ENCODE data around the gene RNF212B.
"Not testable (repeated sequence)": the region's sequence is repeated elsewhere in the genome, so short reads cannot be mapped to it uniquely, and the experiment has no call there.

Gene RNF212B

DNA sequence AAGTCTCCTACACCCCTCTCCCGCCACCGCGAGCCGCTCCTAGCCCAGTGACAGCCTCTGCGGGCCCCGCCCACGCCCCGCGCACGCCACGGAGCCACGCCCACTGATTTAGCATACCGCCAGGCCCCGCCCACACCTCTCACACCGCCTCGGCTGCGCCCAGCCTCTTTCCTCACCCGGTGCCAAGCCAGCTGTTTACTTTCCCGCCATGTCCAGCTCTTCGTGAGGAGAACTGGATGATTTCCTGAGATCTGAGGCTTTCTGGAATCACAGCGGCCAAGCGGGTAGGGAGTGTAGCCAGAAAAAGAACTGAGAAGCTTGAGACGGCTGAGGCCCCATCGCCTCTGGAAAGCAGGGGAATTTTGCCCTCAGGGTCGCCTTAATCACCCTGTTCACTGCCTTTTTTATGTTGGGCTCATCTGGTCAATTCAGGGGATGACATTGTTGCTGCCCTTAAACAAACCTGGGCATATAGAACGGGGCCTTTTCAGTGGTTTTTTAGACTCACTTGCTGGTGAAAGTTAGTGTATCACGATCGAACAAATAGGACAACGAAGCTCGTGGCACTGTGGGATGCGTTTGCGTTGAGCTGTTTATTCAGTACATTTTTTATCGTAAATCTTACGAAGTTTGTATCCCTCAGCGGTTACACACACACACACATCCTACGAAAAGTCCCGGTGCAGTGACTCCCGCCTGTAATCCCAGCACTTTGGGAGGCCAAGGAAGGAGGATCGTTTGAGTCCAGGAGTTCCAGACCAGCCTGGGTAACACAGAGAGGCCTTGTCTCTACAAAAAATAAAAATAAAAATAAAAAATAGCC is at the start of gene RNF212B:
Gene RNF212B, plus strand, starts transcription at position 165 of the 823 bp plus-strand sequence. CDS start 2,410 bp downstream, outside the sequence.
- DNase-seq (ENCODE audit: low read depth in 2 of 2) = peak; percentile 83 to 88

- no peak for DNase-seq (ENCODE audit: low read depth in 2 of 2)
Measured at GRCh38 chr14:23193432-23193831, 44.3 kb upstream of the RNF212B start.

GRCh38 chr14:23195552-23196101 is 42.1 kb upstream of the RNF212B start:
- no peak for DNase-seq (ENCODE audit: low read depth in 2 of 2)

DNA sequence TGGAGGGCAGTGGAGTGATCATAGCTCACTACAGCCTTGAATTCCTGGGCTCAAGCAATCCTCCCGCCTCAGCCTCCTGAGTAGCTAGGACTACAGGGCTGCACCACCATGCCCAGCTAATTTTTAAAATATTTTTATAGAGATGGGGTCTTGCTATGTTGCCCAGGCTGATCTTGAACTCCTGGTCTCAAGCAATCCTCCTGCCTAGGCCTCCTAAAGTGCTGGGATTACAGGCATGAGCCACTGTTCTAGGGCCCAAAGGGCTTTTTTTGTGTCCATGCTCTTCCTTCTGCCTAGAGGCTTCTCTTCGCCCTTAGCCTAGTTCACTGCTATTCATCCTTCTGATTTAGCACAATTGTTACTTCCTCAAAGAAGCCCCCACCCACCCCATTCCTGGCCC is 41.2 kb upstream of the RNF212B start:
- DNase-seq (ENCODE audit: low read depth in 2 of 2) = not testable (repeated sequence)

- DNase-seq (ENCODE audit: low read depth in 2 of 2) = not testable (repeated sequence)
Measured at GRCh38 chr14:23199141-23199540, 38.6 kb upstream of the RNF212B start.

DNA sequence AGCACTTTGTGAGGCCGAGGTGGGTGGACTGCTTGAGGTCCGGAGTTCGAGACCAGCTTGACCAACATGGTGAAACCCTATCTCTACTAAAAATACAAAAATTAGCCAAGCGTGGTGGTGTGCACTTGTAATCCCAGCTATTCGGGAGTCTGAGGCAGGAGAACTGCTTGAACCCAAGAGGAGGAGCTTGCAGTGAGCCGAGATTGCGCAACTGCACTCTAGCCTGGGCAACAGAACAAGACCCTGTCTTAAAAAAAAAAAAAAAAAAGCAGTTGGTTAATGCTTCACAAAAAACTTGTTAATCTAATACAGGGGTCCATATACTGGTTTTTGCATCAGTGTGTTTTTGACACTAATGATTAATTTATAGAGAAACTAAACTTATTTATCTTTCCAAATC is 35.7 kb upstream of the RNF212B start:
- DNase-seq (ENCODE audit: low read depth in 2 of 2) = no peak

- no peak for DNase-seq (ENCODE audit: low read depth in 2 of 2)
Measured at GRCh38 chr14:23206422-23207145, 31.2 kb upstream of the RNF212B start.

DNA sequence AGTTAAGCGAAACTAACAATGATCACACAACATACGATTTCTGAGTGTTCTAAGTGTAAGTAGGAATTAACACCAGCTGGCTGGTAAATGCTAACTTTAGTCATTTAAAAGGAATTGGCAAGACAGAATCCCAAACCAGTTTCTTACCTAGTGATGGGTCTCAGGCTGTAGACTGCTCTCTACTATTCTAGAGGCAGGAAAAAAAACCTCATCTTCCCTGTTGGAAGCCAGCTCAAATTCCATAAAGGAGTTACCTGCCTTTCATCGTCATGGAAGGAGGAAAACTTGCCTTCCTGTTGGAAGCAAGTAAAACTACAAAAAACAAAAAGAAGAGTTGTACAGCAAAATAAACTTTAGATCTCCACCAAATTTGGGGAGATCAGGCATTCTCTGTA is 30.6 kb upstream of the RNF212B start:
- DNase-seq (ENCODE audit: low read depth in 2 of 2) = no peak

GRCh38 chr14:23208324-23208723 is 29.4 kb upstream of the RNF212B start:
- DNase-seq (ENCODE audit: low read depth in 2 of 2) = no peak

- DNase-seq (ENCODE audit: low read depth in 2 of 2) = no peak
Measured at GRCh38 chr14:23209651-23210423, 27.9 kb upstream of the RNF212B start.

GRCh38 chr14:23215421-23215820 is 22.3 kb upstream of the RNF212B start:
- no peak for DNase-seq (ENCODE audit: low read depth in 2 of 2)

- no peak for DNase-seq (ENCODE audit: low read depth in 2 of 2)
Measured at GRCh38 chr14:23217032-23218020, 20.4 kb upstream of the RNF212B start.

DNA sequence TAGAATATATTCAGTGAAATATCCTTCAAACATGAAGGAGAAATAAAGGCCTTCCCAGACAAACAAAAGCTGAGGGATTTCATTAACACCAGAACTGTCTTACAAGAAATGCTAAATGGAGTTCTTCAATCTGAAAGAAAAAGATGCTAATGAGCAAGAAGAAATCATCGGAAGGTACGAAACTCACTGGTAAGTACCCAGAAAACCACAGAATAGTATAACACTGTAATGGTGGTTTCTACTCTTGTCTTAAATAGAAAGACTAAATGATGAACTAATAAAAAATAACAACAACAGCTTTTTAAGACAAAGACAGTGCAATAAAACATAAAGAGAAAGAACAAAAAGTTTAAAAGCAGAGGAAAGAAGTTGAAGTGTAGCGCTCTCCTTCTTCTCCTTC is 18.7 kb upstream of the RNF212B start:
- DNase-seq (ENCODE audit: low read depth in 2 of 2) = no peak

GRCh38 chr14:23224958-23225357 is 12.8 kb upstream of the RNF212B start:
- not testable (repeated sequence) for DNase-seq (ENCODE audit: low read depth in 2 of 2)

- no peak for DNase-seq (ENCODE audit: low read depth in 2 of 2)
Measured at GRCh38 chr14:23227566-23227965, 10.2 kb upstream of the RNF212B start.

DNA sequence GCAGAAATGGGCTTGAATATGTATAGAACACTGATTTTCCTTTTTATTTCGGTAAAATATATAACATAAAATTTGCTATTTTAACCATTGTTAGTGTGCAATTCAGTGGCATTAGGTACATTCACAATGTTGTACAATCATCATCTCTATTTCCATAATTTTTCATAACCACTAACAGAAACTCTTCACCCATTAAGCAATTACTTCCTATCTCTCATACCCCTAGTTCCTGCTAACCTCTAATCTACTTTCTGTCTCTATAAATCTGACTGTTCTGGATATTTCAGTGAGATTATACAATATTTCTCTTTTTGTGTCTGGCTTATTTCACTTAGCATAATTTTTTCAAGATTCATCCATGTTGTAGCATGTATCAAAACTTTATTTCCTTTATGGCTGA is 8.9 kb upstream of the RNF212B start:
- DNase-seq (ENCODE audit: low read depth in 2 of 2) = no peak

GRCh38 chr14:23232241-23232808 is 5.4 kb upstream of the RNF212B start:
- not testable (repeated sequence) for DNase-seq (ENCODE audit: low read depth in 2 of 2)

GRCh38 chr14:23240661-23241060 is 2.9 kb downstream of the RNF212B start:
- no peak for DNase-seq (ENCODE audit: low read depth in 2 of 2)

GRCh38 chr14:23241061-23241715 is 3.5 kb downstream of the RNF212B start:
- not testable (repeated sequence) for DNase-seq (ENCODE audit: low read depth in 2 of 2)

- DNase-seq (ENCODE audit: low read depth in 2 of 2) = no peak
Measured at GRCh38 chr14:23242076-23242475, 4.3 kb downstream of the RNF212B start.
